GM12878 (cell line): ENCODE measurements around the gene POU6F2. TPM values are rescaled to one million over a fixed set of nuclear protein-coding genes. Genes with fewer than 3 reads are reported as not detected.

Experiments
- ATAC-seq: fragments of 200-7000 bp; cut with Tn5 transposase; 3 replicates; pipeline ENCODE4 v1.9.1; 2020; ENCODE audit warnings: mild to moderate bottlenecking, moderate library complexity
- BruUV-seq: library from RNA; stranded (reverse); fragments of 400-500 nt; replicated peaks from 2 replicates; lab custom pipeline; 2021; lab: Mats Ljungman, UMichigan
- CTCF ChIA-PET: fragments of 300-600 bp; sonication (Branson Sonifier 250); formaldehyde crosslinking; extraction: SDS; loops from one replicate; lab custom pipeline; 2021; ENCODE audit warnings: inconsistent platforms; lab: Yijun Ruan, JAX
- POLR2A ChIA-PET: fragments of 350-600 bp; formaldehyde crosslinking; extraction: SDS; loops from one replicate; lab custom pipeline; 2021; ENCODE audit warnings: inconsistent platforms; lab: Charles Lee
- RAD21 ChIA-PET: fragments of 300-600 bp; sonication (Branson Sonifier 250); formaldehyde crosslinking; loops from one replicate; lab custom pipeline; 2023; ENCODE audit warnings: antibody characterized with exemption; ENCODE audit not compliant: unreplicated experiment; lab: Charles Lee
- SMC1A ChIA-PET: fragments of 300-600 bp; sonication (Branson Sonifier 250); formaldehyde crosslinking; loops from one replicate; lab custom pipeline; 2023; ENCODE audit not compliant: unreplicated experiment, uncharacterized antibody; lab: Charles Lee
- DNase-seq: peaks from one replicate; pipeline ENCODE4 v3.0.0-alpha.2; 2011; ENCODE audit warnings: low read depth, low spot score
- FAIRE-seq: peaks from 3 replicates; lab custom pipeline; 2011; peaks lifted over from hg19 to GRCh38; lab: Jason Lieb, UNC
- H2AFZ ChIP-seq: 2 replicates; pipeline ENCODE4 v1.6.0; 2011; ENCODE audit warnings: low read depth, low read length, control low read depth; ENCODE audit not compliant: control insufficient read depth
- H3K27ac ChIP-seq: 2 replicates; pipeline ENCODE4 v1.5.1; 2011; ENCODE audit warnings: control low read depth; ENCODE audit not compliant: control insufficient read depth, insufficient read depth
- H3K27me3 ChIP-seq, 2 experiments: replicated peaks in 1 of 2; 2 replicates each; pipeline versions ENCODE4 v1.6.0 to v1.6.1; 2011; ENCODE audit warnings: low read length in 1 of 2; ENCODE audit not compliant: control insufficient read depth in 2 of 2, insufficient read depth in 2 of 2
- H3K36me3 ChIP-seq, 2 experiments: 2 replicates each; pipeline ENCODE4 v1.5.1; 2011; ENCODE audit warnings: low read length in 1 of 2; ENCODE audit not compliant: control insufficient read depth in 2 of 2, insufficient read depth in 2 of 2
- H3K4me1 ChIP-seq: 2 replicates; pipeline ENCODE4 v1.6.1; 2011; ENCODE audit warnings: mild to moderate bottlenecking, low read length, moderate library complexity, mixed read lengths; ENCODE audit not compliant: control insufficient read depth, insufficient read depth
- H3K4me2 ChIP-seq: 2 replicates; pipeline ENCODE4 v1.6.0; 2011; ENCODE audit warnings: control low read depth; ENCODE audit not compliant: control insufficient read depth, insufficient read depth
- H3K4me3 ChIP-seq: fragments of 200-600 bp; sonication (generic); 2 replicates; pipeline ENCODE4 v1.5.1; 2016
- H3K79me2 ChIP-seq: 2 replicates; pipeline ENCODE4 v1.6.0; 2011; ENCODE audit warnings: low read length; ENCODE audit not compliant: control insufficient read depth, insufficient read depth
- H3K9ac ChIP-seq: 2 replicates; pipeline ENCODE4 v1.8.0; 2011; ENCODE audit warnings: low read length, control low read depth, mixed read lengths; ENCODE audit not compliant: control insufficient read depth, insufficient read depth
- H3K9me3 ChIP-seq: replicated peaks from 3 replicates; pipeline ENCODE4 v1.5.1; 2011; ENCODE audit warnings: mild to moderate bottlenecking, low read length; ENCODE audit not compliant: control insufficient read depth, insufficient read depth
- H4K20me1 ChIP-seq: 2 replicates; pipeline ENCODE4 v1.6.0; 2011; ENCODE audit not compliant: control insufficient read depth, insufficient read depth
- CHD4 ChIP-seq: fragments of 200-600 bp; sonication (generic); IDR thresholded peaks from 2 replicates; pipeline ENCODE4 v1.6.1; 2016; ENCODE audit warnings: mild to moderate bottlenecking
- DPF2 ChIP-seq: fragments of 450-650 bp; IDR thresholded peaks from 2 replicates; pipeline ENCODE4 v1.6.1; 2017; ENCODE audit warnings: mild to moderate bottlenecking
- ESRRA ChIP-seq: IDR thresholded peaks from 2 replicates; pipeline ENCODE4 v1.6.1; 2012; ENCODE audit warnings: mild to moderate bottlenecking, low read length, improper control_type of control experiment
- GATAD2B ChIP-seq: fragments of 450-650 bp; conservative IDR thresholded peaks from 2 replicates; pipeline ENCODE4 v1.6.1; 2017; ENCODE audit warnings: low read depth, mild to moderate bottlenecking, moderate library complexity
- MYB ChIP-seq: fragments of 150-350 bp; IDR thresholded peaks from 2 replicates; pipeline ENCODE4 v1.6.1; 2014; ENCODE audit warnings: mild to moderate bottlenecking, low read depth, low read length, borderline replicate concordance
- PRDM15 ChIP-seq: fragments of 450-650 bp; formaldehyde crosslinking; IDR thresholded peaks from 2 replicates; pipeline ENCODE4 v1.4.0; 2020; ENCODE audit warnings: mild to moderate bottlenecking, moderate library complexity
- WGBS: methylation state at CpG from one replicate; pipeline ENCODE4 v1.1.6; 2016; ENCODE audit warnings: low lambda C conversion rate; ENCODE audit not compliant: insufficient replicate concordance, insufficient coverage; ENCODE audit errors: missing lambda C conversion rate; 5-methylcytosine and 5-hydroxymethylcytosine counted together
- in situ Hi-C: fragments of 300-500 bp; cut with MboI; formaldehyde crosslinking; loops from 9 replicates; pipeline ENCODE4 v1.14.3; 2018; ENCODE audit warnings: mixed read lengths
- intact Hi-C: fragments of 100-400 bp; cut with micrococcal nuclease; formaldehyde crosslinking; loops from one replicate; pipeline ENCODE4 v1.14.2; 2022; ENCODE audit not compliant: unreplicated experiment
- polyA plus RNA-seq, 11 experiments: library from polyadenylated mRNA; depleted of rRNA in 4 of 11; unstranded in 6 of 11; stranded (reverse) in 5 of 11; fragments of >200 nt; fragmentation: Nextera tagmentation in 4 of 11; fragmentation: Illumina TruSeq in 1 of 11; extraction: Ambion mirVana in 4 of 11; extraction: Trizol in 1 of 11; gene quantifications; 1 replicate in 1 of 11; 2 replicates in 10 of 11; pipeline versions ENCODE4 v1.2.1 to v1.2.3, GENCODE V29; 2011 to 2016; ENCODE audit warnings: inconsistent platforms in 2 of 11, missing spikeins in 2 of 11, low read depth in 1 of 11
- total RNA-seq, 4 experiments: library from RNA; depleted of rRNA in 3 of 4; stranded (reverse); fragments of >200 nt in 3 of 4; fragmentation: Illumina TruSeq in 1 of 4; extraction: Trizol in 1 of 4; gene quantifications; 2 replicates each; pipeline versions ENCODE4 v1.2.1 to v1.2.3, GENCODE V29; 2013 to 2021
- TF ChIP-seq, protein P1 (sequence below), 3 experiments: IDR thresholded peaks in 2 of 3; conservative IDR thresholded peaks in 1 of 3; 2 replicates each; pipeline ENCODE4 v1.5.1; 2011; ENCODE audit warnings: low read depth in 3 of 3, low read length in 3 of 3, mild to moderate bottlenecking in 3 of 3, control low read depth in 2 of 3, moderate library complexity in 2 of 3, inconsistent platforms in 1 of 3, mixed read lengths in 1 of 3; ENCODE audit not compliant: control insufficient read depth in 2 of 3, insufficient read depth in 1 of 3; ENCODE audit errors: extremely low read depth in 1 of 3

The POU6F2 gene
- total and polyA plus RNA-seq, 10 of the 15 experiments (the other 5 are each of a cell fraction or from before 2014, with no cell fraction given), result 0.10 TPM; not detected in 9

- no peak for FAIRE-seq
- CTCF ChIA-PET, result no interaction called here
Observed at GRCh38 chr7:39051279-39051678, 73.6 kb downstream of the POU6F2 start.

More at GRCh38 chr7:39051279-39051678, 73.6 kb downstream of the POU6F2 start:
- Histone ChIP-seq H3K27me3 (no peaks in the 10 kb centered on the region), H3K4me1 (no peaks in the 10 kb centered on the region), H3K79me2 (no peaks in the 10 kb centered on the region), H3K4me3 (no peak overlapping the region), H3K27ac (no peak overlapping the region), H3K36me3 (no peaks in the 10 kb centered on the region), H3K9me3 (no peaks in the 10 kb centered on the region), H4K20me1 (no peaks in the 10 kb centered on the region), H3K4me2 (no peak overlapping the region), H2AFZ (no peak overlapping the region), H3K9ac (no peak overlapping the region)
- ChIA-PET RAD21 (no interaction called here), POLR2A (interaction anchor here (0.6 to 1.0 kb wide), 2 partner anchors 19 to 56 kb away, joined by 3 to 5 read pairs; no protein-coding TSS in a partner anchor), SMC1A (no interaction called here)
- in situ Hi-C loops (no loop called here), intact Hi-C loops (no loop called here)
- ATAC-seq (no peak), DNase-seq (no peak)
- 0% methylated on average over 1 of the region's 1 CpG for WGBS
- BruUV-seq, result no TSS peak
- TF ChIP-seq, protein P1, sequence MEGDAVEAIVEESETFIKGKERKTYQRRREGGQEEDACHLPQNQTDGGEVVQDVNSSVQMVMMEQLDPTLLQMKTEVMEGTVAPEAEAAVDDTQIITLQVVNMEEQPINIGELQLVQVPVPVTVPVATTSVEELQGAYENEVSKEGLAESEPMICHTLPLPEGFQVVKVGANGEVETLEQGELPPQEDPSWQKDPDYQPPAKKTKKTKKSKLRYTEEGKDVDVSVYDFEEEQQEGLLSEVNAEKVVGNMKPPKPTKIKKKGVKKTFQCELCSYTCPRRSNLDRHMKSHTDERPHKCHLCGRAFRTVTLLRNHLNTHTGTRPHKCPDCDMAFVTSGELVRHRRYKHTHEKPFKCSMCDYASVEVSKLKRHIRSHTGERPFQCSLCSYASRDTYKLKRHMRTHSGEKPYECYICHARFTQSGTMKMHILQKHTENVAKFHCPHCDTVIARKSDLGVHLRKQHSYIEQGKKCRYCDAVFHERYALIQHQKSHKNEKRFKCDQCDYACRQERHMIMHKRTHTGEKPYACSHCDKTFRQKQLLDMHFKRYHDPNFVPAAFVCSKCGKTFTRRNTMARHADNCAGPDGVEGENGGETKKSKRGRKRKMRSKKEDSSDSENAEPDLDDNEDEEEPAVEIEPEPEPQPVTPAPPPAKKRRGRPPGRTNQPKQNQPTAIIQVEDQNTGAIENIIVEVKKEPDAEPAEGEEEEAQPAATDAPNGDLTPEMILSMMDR (IDR thresholded peaks at IDR 0.05 in 2 of 3, conservative IDR thresholded peaks at IDR 0.05 in 1 of 3; ENCODE audit: control insufficient read depth in 2 of 3, extremely low read depth in 1 of 3, insufficient read depth in 1 of 3, low read depth in 3 of 3, low read length in 3 of 3), result no peak
- TF ChIP-seq MYB, result no peak
- TF ChIP-seq DPF2, result no peak
- TF ChIP-seq GATAD2B, result no peak
- TF ChIP-seq ESRRA, result no peak
- no peak for TF ChIP-seq CHD4
- TF ChIP-seq PRDM15 (CRISPR knock-in tag), result no peak
